ENCODE data around the gene TBX15.
"Not testable (repeated sequence)": the region's sequence is repeated elsewhere in the genome, so short reads cannot be mapped to it uniquely, and the experiment has no call there.

Gene TBX15

GRCh38 chr1:118918940-118919259, 69.2 kb downstream of the TBX15 start:
- Histone ChIP-seq H3K4me1 (no peaks in the 10 kb centered on the region), H3K36me3 (ENCODE audit: control insufficient read depth, insufficient read depth, low read length) (no peaks in the 10 kb centered on the region), H3K9me3 (ENCODE audit: control insufficient read depth, low read length) (no peaks in the 10 kb centered on the region), H2AFZ (no peak overlapping the region), H3K9ac (no peak overlapping the region), H3K27me3 (ENCODE audit: control insufficient read depth, insufficient read depth, low read length) (no peaks in the 10 kb centered on the region), H3K79me2 (no peaks in the 10 kb centered on the region), H3K4me2 (ENCODE audit: low read length) (no peak overlapping the region), H3K4me3 (ENCODE audit: low read depth, low read length) (no peak overlapping the region), H3K27ac (no peak overlapping the region)
- no peak for TF ChIP-seq CTCF (IDR thresholded peaks at IDR 0.05)

DNA sequence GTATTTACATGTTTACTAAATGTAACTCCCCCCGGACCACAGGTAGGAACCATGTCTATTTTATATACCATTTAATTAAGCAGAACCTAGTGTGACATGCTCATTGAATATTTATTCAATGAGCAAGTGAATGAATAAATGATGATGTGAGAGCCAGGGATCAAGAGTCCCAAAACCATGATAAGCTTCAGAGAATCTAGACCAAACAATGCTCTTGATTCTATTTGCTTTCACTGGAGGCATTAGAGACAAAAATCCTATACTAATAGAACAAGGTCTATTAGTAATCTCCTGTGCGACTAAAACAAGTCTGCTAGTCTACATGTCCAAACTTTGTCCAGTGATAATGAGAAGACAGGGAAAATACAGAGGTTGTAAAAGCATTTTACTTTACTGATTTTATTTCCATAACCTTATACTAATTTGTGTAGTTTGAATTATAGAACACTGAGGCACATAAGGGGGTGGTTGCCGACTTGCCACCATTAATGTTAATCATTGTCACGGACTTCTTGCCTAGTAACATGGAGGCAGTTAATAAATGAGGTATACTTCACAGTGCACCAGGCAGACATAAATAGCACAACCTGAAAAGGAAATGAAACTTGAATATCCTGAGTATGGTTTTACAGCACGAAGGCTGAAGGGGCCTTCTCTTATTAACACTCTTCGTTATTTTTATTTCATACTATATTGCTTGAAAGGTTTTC, 69.8 kb downstream of the TBX15 start:
- Histone ChIP-seq H3K4me2 (ENCODE audit: low read length) (no peak overlapping the region), H3K79me2 (no peaks in the 10 kb centered on the region), H3K4me1 (no peaks in the 10 kb centered on the region), H2AFZ (no peak overlapping the region), H3K36me3 (ENCODE audit: control insufficient read depth, insufficient read depth, low read length) (no peaks in the 10 kb centered on the region), H3K4me3 (ENCODE audit: low read depth, low read length) (no peak overlapping the region), H3K27ac (no peak overlapping the region), H3K9ac (no peak overlapping the region), H3K9me3 (ENCODE audit: control insufficient read depth, low read length) (no peaks in the 10 kb centered on the region), H3K27me3 (ENCODE audit: control insufficient read depth, insufficient read depth, low read length) (no peaks in the 10 kb centered on the region)
- no peak for TF ChIP-seq CTCF (IDR thresholded peaks at IDR 0.05)

DNA sequence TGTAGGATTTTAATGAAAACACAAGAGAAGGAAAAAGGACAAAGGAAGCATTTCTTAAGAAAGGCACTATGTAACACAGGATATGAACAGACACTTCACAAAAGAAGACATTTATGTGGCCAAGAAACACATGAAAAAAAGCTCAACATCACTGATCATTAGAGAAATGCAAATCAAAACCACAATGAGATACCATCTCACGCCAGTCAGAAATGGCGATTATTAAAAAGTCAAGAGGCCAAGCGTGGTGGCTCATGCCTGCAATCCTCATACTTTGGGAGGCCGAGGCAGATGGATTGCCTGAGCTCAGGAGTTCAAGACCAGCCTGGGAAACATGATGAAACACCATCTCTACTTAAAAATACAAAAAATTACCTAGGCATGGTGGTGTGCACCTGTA, 71.8 kb downstream of the TBX15 start:
- not testable (repeated sequence) for H3K79me2 ChIP-seq; H3K9me3 ChIP-seq (ENCODE audit: control insufficient read depth, low read length); H3K4me3 ChIP-seq (ENCODE audit: low read depth, low read length); H3K4me1 ChIP-seq; H3K27ac ChIP-seq; H2AFZ ChIP-seq; H3K9ac ChIP-seq; H3K4me2 ChIP-seq (ENCODE audit: low read length); H3K27me3 ChIP-seq (ENCODE audit: control insufficient read depth, insufficient read depth, low read length); H3K36me3 ChIP-seq (ENCODE audit: control insufficient read depth, insufficient read depth, low read length)

- no peak for TF ChIP-seq CTCF (IDR thresholded peaks at IDR 0.05)
- H3K9me3 ChIP-seq (ENCODE audit: control insufficient read depth, low read length), result no peaks in the 10 kb centered on the region
- no peak overlapping the region for H3K27ac ChIP-seq
- no peak overlapping the region for H3K4me2 ChIP-seq (ENCODE audit: low read length)
- no peak overlapping the region for H2AFZ ChIP-seq
- H3K4me3 ChIP-seq (ENCODE audit: low read depth, low read length), result no peak overlapping the region
- no peaks in the 10 kb centered on the region for H3K79me2 ChIP-seq
- no peaks in the 10 kb centered on the region for H3K4me1 ChIP-seq
- H3K36me3 ChIP-seq (ENCODE audit: control insufficient read depth, insufficient read depth, low read length), result no peaks in the 10 kb centered on the region
- H3K9ac ChIP-seq, result no peak overlapping the region
- no peaks in the 10 kb centered on the region for H3K27me3 ChIP-seq (ENCODE audit: control insufficient read depth, insufficient read depth, low read length)
These were observed 73.6 kb downstream of the TBX15 start for GRCh38 chr1:118914379-118915161.

DNA sequence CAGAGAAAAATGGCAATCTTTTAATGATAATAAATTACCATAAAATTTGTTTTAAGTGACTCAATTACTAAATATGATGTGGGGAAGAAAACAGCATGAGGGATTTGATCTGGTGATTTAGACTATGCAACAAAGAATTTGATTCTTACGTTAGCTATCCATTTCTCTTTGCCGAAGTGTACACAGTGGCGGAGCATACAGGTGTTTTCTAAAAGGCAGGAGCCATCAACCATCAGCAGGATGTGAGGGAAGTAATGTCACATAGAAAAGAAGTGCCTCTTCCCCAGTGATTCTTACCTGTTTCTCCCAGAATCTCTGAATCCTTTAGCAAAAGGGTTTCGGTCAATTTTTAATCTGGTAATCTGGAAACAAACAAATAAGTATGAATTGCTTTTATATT, 74.3 kb downstream of the TBX15 start:
- no peaks in the 10 kb centered on the region for H3K27me3 ChIP-seq (ENCODE audit: control insufficient read depth, insufficient read depth, low read length)
- no peak overlapping the region for H3K4me2 ChIP-seq (ENCODE audit: low read length)
- H3K27ac ChIP-seq, result no peak overlapping the region
- H3K4me1 ChIP-seq, result no peaks in the 10 kb centered on the region
- no peaks in the 10 kb centered on the region for H3K79me2 ChIP-seq
- no peaks in the 10 kb centered on the region for H3K36me3 ChIP-seq (ENCODE audit: control insufficient read depth, insufficient read depth, low read length)
- H3K9me3 ChIP-seq (ENCODE audit: control insufficient read depth, low read length), result no peaks in the 10 kb centered on the region
- H3K9ac ChIP-seq, result no peak overlapping the region
- no peak for TF ChIP-seq CTCF (IDR thresholded peaks at IDR 0.05)
- H2AFZ ChIP-seq, result no peak overlapping the region
- no peak overlapping the region for H3K4me3 ChIP-seq (ENCODE audit: low read depth, low read length)
